CD14-positive monocyte (primary cell): ENCODE data around the gene TBX18. TPM values are rescaled to one million over a fixed set of nuclear protein-coding genes. Genes with fewer than 3 reads are reported as not detected.

Experiments
- DNase-seq, 3 donors: peaks; one replicate each; pipeline ENCODE4 v3.0.0-alpha.2; 2011 to 2022
- H2AFZ ChIP-seq: 2 replicates; pipeline ENCODE4 v1.6.0; 2012; ENCODE audit warnings: mild to moderate bottlenecking, low read depth, low read length, inconsistent platforms; ENCODE audit not compliant: insufficient read depth, poor library complexity, severe bottlenecking
- H3K27ac ChIP-seq, 2 donors: 1 replicate in 1 of 2; 2 replicates in 1 of 2; pipeline ENCODE4 v1.5.1; 2012 to 2013; ENCODE audit warnings: low read length in 2 of 2, control low read depth in 1 of 2, inconsistent platforms in 1 of 2, low read depth in 1 of 2, mild to moderate bottlenecking in 1 of 2
- H3K27me3 ChIP-seq, 2 donors: one replicate each; pipeline versions ENCODE4 v1.6.0 to v1.6.1; 2011 to 2013; ENCODE audit warnings: low read length in 2 of 2; ENCODE audit not compliant: control insufficient read depth in 2 of 2, insufficient read depth in 2 of 2
- H3K36me3 ChIP-seq, 2 donors: replicated peaks in 1 of 2; 1 replicate in 1 of 2; 2 replicates in 1 of 2; pipeline versions ENCODE4 v1.5.1 to v1.6.1; 2012 to 2013; ENCODE audit warnings: low read length in 2 of 2, control low read depth in 1 of 2, inconsistent platforms in 1 of 2, mild to moderate bottlenecking in 1 of 2; ENCODE audit not compliant: insufficient read depth in 2 of 2, control insufficient read depth in 1 of 2
- H3K4me1 ChIP-seq, 2 donors: 1 replicate in 1 of 2; 2 replicates in 1 of 2; pipeline versions ENCODE4 v1.5.1 to v1.6.1; 2012 to 2013; ENCODE audit warnings: low read length in 2 of 2, control low read depth in 1 of 2, inconsistent platforms in 1 of 2, mild to moderate bottlenecking in 1 of 2, moderate library complexity in 1 of 2; ENCODE audit not compliant: insufficient read depth in 2 of 2, control insufficient read depth in 1 of 2
- H3K4me2 ChIP-seq: replicated peaks from 2 replicates; pipeline ENCODE3; 2012; ENCODE audit warnings: low read length, moderate library complexity, mild to moderate bottlenecking; ENCODE audit not compliant: poor library complexity, severe bottlenecking; ENCODE audit errors: extremely low read depth
- H3K4me3 ChIP-seq, 3 experiments: fragments of 200-600 bp in 1 of 3; sonication (generic) in 1 of 3; replicated peaks in 1 of 3; 1 replicate in 2 of 3; 2 replicates in 1 of 3; pipeline ENCODE4 v1.5.1; 2011 to 2013; ENCODE audit warnings: low read length in 3 of 3, mild to moderate bottlenecking in 3 of 3, control low read depth in 2 of 3, low read depth in 2 of 3, inconsistent platforms in 1 of 3, moderate library complexity in 1 of 3
- H3K79me2 ChIP-seq: 2 replicates; pipeline ENCODE4 v1.6.0; 2012; ENCODE audit warnings: mild to moderate bottlenecking, control low read depth, inconsistent platforms, low read length, moderate library complexity; ENCODE audit not compliant: insufficient read depth
- H3K9ac ChIP-seq: 2 replicates; pipeline ENCODE4 v1.6.0; 2017; ENCODE audit warnings: low read length, mild to moderate bottlenecking; ENCODE audit not compliant: insufficient read depth, poor library complexity, severe bottlenecking
- H3K9me3 ChIP-seq, 2 donors: replicated peaks in 1 of 2; 1 replicate in 1 of 2; 2 replicates in 1 of 2; pipeline versions ENCODE4 v1.5.1 to v1.6.1; 2012 to 2013; ENCODE audit warnings: low read length in 2 of 2, control low read depth in 1 of 2; ENCODE audit not compliant: control insufficient read depth in 1 of 2, insufficient read depth in 1 of 2
- H4K20me1 ChIP-seq: 2 replicates; pipeline ENCODE4 v1.6.0; 2012; ENCODE audit warnings: mild to moderate bottlenecking, low read length, control low read depth, moderate library complexity; ENCODE audit not compliant: insufficient read depth
- H3K27ac Mint-ChIP-seq, 7 donors: one replicate each; pipeline ENCODE4 v1.8.0; 2020; ENCODE audit warnings: mild to moderate bottlenecking in 7 of 7, mixed read lengths in 7 of 7, moderate library complexity in 6 of 7, inconsistent platforms in 2 of 7
- H3K27me3 Mint-ChIP-seq, 3 donors: one replicate each; pipeline ENCODE4 v1.8.0; 2021 to 2022; ENCODE audit warnings: low read depth in 3 of 3, mild to moderate bottlenecking in 3 of 3, mixed read lengths in 3 of 3, moderate library complexity in 3 of 3, inconsistent platforms in 1 of 3
- H3K36me3 Mint-ChIP-seq, 2 donors: one replicate each; pipeline ENCODE4 v1.8.0; 2020; ENCODE audit warnings: mixed read lengths in 2 of 2, inconsistent platforms in 1 of 2, mild to moderate bottlenecking in 1 of 2
- H3K4me1 Mint-ChIP-seq: one replicate; pipeline ENCODE4 v1.8.0; 2020; ENCODE audit warnings: mild to moderate bottlenecking, mixed read lengths
- H3K4me3 Mint-ChIP-seq, 2 donors: one replicate each; pipeline ENCODE4 v1.8.0; 2020; ENCODE audit warnings: mild to moderate bottlenecking in 2 of 2, mixed read lengths in 2 of 2, moderate library complexity in 1 of 2
- H3K9me3 Mint-ChIP-seq, 7 donors: one replicate each; pipeline ENCODE4 v1.8.0; 2020 to 2022; ENCODE audit warnings: mixed read lengths in 7 of 7, mild to moderate bottlenecking in 6 of 7, moderate library complexity in 6 of 7, inconsistent platforms in 2 of 7
- CTCF ChIP-seq: fragments of 200-600 bp; IDR thresholded peaks from one replicate; pipeline ENCODE4 v1.8.0; 2022; ENCODE audit warnings: antibody characterized with exemption, mild to moderate bottlenecking
- WGBS: methylation state at CpG from one replicate; pipeline ENCODE4 v1.1.5; 2013; ENCODE audit warnings: missing lambda C conversion rate; ENCODE audit not compliant: insufficient coverage; 5-methylcytosine and 5-hydroxymethylcytosine counted together
- intact Hi-C, 2 donors: fragments of 100-400 bp; cut with micrococcal nuclease; formaldehyde crosslinking; loops; one replicate each; pipeline versions ENCODE4 v1.15.0 to v1.15.1; 2023
- polyA plus RNA-seq, 3 donors: library from polyadenylated mRNA; depleted of rRNA in 1 of 3; unstranded in 2 of 3; stranded (reverse) in 1 of 3; fragments of 300-500 nt in 2 of 3; fragments of >200 nt in 1 of 3; fragmentation: Illumina TruSeq in 2 of 3; gene quantifications; 1 replicate in 2 of 3; 2 replicates in 1 of 3; pipeline ENCODE4 v1.2.3, GENCODE V29; 2012 to 2021

The TBX18 gene
- polyA plus RNA-seq, 3 donors, result 0.01 TPM; not detected in 2

DNA sequence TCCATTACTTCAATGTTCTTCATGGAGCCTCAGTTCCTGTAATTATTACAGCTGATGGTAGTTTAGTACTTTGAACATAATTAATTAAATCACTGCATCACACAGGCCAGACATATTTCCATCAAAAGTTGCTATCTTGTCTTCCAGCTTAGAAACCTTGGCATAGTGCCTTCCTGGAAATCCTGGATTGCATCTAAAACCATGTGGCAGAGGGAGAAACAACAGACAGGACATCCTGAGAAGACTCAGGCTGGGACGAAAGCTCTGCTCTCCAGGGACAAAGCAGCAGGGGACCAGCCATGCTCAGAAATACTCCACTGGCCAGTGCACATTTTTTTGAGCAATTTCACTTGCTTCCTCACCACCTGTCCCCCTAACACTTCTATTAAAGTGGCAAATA lies 55.3 kb downstream of the TBX18 start:
- no peak overlapping the region for H2AFZ ChIP-seq
- intact Hi-C loops, result no loop called here
- H3K4me1 ChIP-seq, result no peaks in the 10 kb centered on the region
- WGBS, result 25% methylated on average over 1 of the region's 1 CpG
- no peaks in the 10 kb centered on the region for H4K20me1 ChIP-seq
- no peak for DNase-seq
- no peak overlapping the region for H3K4me3 Mint-ChIP-seq
- H3K27ac ChIP-seq, result no peak overlapping the region
- no peaks in the 10 kb centered on the region for H3K4me1 Mint-ChIP-seq
- H3K27ac Mint-ChIP-seq, result no peak overlapping the region
- H3K9ac ChIP-seq, result no peak overlapping the region
- H3K27me3 ChIP-seq, result no peaks in the 10 kb centered on the region
- H3K27me3 Mint-ChIP-seq, result peaks cover 0 to 5% (median 2%) of the 10 kb centered on the region in 3 donors
- H3K4me2 ChIP-seq, result no peak overlapping the region
- no peaks in the 10 kb centered on the region for H3K36me3 Mint-ChIP-seq
- no peaks in the 10 kb centered on the region for H3K36me3 ChIP-seq
- H3K4me3 ChIP-seq, result no peak overlapping the region
- peaks cover 0 to 14% (median 4%) of the 10 kb centered on the region in 7 donors for H3K9me3 Mint-ChIP-seq
- no peaks in the 10 kb centered on the region for H3K79me2 ChIP-seq
- no peak for TF ChIP-seq CTCF
- peaks cover 0 to 6% of the 10 kb centered on the region in 2 donors for H3K9me3 ChIP-seq

DNA sequence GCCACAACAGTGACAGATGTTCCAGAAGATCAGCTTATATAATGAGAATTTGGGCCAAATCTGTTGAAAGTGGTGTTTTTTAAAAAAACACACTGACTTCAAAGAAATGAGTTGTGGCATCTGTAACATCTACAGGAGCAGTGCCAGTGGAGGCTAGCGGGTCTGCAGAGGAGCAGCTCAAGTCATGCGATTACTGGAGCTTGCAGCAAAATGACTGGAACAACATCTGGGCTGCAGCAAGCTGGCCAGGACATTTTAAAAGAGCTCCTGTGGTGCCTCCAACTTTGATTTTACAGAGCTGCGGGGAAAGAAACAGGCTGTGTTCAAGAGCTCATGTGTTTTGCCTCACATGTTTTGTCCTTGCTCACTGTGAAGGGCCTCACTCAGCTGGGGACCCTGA lies 57.2 kb downstream of the TBX18 start:
- no peaks in the 10 kb centered on the region for H3K79me2 ChIP-seq
- DNase-seq, result no peak
- no peaks in the 10 kb centered on the region for H3K36me3 ChIP-seq
- H3K4me3 ChIP-seq, result no peak overlapping the region
- no peaks in the 10 kb centered on the region for H3K36me3 Mint-ChIP-seq
- whole genome bisulfite sequencing, result 56% methylated on average over 3 of the region's 3 CpGs
- no peak overlapping the region for H3K27ac Mint-ChIP-seq
- no peak overlapping the region for H2AFZ ChIP-seq
- H3K9me3 Mint-ChIP-seq, result peaks cover 0 to 9% (median 5%) of the 10 kb centered on the region in 7 donors
- intact Hi-C loops, result no loop called here
- H3K4me1 Mint-ChIP-seq, result no peaks in the 10 kb centered on the region
- TF ChIP-seq CTCF, result no peak
- no peaks in the 10 kb centered on the region for H4K20me1 ChIP-seq
- no peaks in the 10 kb centered on the region for H3K27me3 ChIP-seq
- no peak overlapping the region for H3K4me3 Mint-ChIP-seq
- no peak overlapping the region for H3K27ac ChIP-seq
- no peak overlapping the region for H3K4me2 ChIP-seq
- H3K27me3 Mint-ChIP-seq, result peaks cover 0 to 5% (median 0%) of the 10 kb centered on the region in 3 donors
- H3K9me3 ChIP-seq, result peaks cover 0 to under 1% of the 10 kb centered on the region in 2 donors
- no peaks in the 10 kb centered on the region for H3K4me1 ChIP-seq
- H3K9ac ChIP-seq, result no peak overlapping the region
